ENCODE results near the gene EID2B. TPM values are rescaled to one million over a fixed set of nuclear protein-coding genes. Genes with fewer than 3 reads are reported as not detected.

The EID2B gene
- total and polyA plus RNA-seq, 3 donors from 2014 or later: 6.6 to 12.2 (median 9.2) TPM

- H3K9me3 ChIP-seq: no peaks in the 10 kb centered on the region
- no peak for TF ChIP-seq POLR2A (IDR thresholded peaks at IDR 0.05)
- no peak for TF ChIP-seq CTCF (IDR thresholded peaks at IDR 0.05)
- no peaks in the 10 kb centered on the region for H3K36me3 ChIP-seq (ENCODE audit: low read depth, missing control alignments)
- no peak for DNase-seq
- WGBS, 2 donors: 19 to 28% methylated on average over 14 of the region's 14 CpGs
- H3K27me3 ChIP-seq: no peaks in the 10 kb centered on the region
- intact Hi-C loops (cut with DNase I; ENCODE audit: low total_unique reads): loop anchor here (10.0 kb wide), 1 partner anchor 107 kb away; no protein-coding TSS in a partner anchor
- H3K4me1 ChIP-seq: peaks cover 12% of the 10 kb centered on the region
- peak overlapping the region; percentile 89 to 92 for H3K27ac ChIP-seq
- H3K4me3 ChIP-seq: peak overlapping the region; percentile 84 to 96
Measured at GRCh38 chr19:39531834-39532232, 819 bp downstream of the EID2B start.

- TF ChIP-seq CTCF (IDR thresholded peaks at IDR 0.05) (no peak), POLR2A (IDR thresholded peaks at IDR 0.05) (no peak)
- H3K27ac ChIP-seq: no peak overlapping the region
- H3K27me3 ChIP-seq: no peaks in the 10 kb centered on the region
- WGBS, 2 donors: 80 to 83% methylated on average over 3 of the region's 3 CpGs
- no peak overlapping the region for H3K4me3 ChIP-seq
- no peaks in the 10 kb centered on the region for H3K9me3 ChIP-seq
- H3K36me3 ChIP-seq (ENCODE audit: low read depth, missing control alignments): no peaks in the 10 kb centered on the region
- intact Hi-C loops (cut with DNase I; ENCODE audit: low total_unique reads): no loop called here
- no peaks in the 10 kb centered on the region for H3K4me1 ChIP-seq
- DNase-seq: no peak
Measured at GRCh38 chr19:39525205-39525604, 7.4 kb downstream of the EID2B start.

GRCh38 chr19:39524495-39524894 lies 8.2 kb downstream of the EID2B start:
- no peaks in the 10 kb centered on the region for H3K36me3 ChIP-seq (ENCODE audit: low read depth, missing control alignments)
- H3K9me3 ChIP-seq: no peaks in the 10 kb centered on the region
- WGBS, 2 donors: 89 to 92% methylated on average over 6 to 8 of the region's 8 CpGs
- intact Hi-C loops (cut with DNase I; ENCODE audit: low total_unique reads): no loop called here
- no peaks in the 10 kb centered on the region for H3K27me3 ChIP-seq
- DNase-seq: no peak
- H3K27ac ChIP-seq: no peak overlapping the region
- no peak overlapping the region for H3K4me3 ChIP-seq
- no peak for TF ChIP-seq CTCF (IDR thresholded peaks at IDR 0.05)
- no peak for TF ChIP-seq POLR2A (IDR thresholded peaks at IDR 0.05)
- no peaks in the 10 kb centered on the region for H3K4me1 ChIP-seq

- Histone ChIP-seq H3K27me3 (no peaks in the 10 kb centered on the region), H3K36me3 (ENCODE audit: low read depth, missing control alignments) (no peaks in the 10 kb centered on the region), H3K27ac (no peak overlapping the region), H3K4me3 (no peak overlapping the region), H3K9me3 (no peaks in the 10 kb centered on the region), H3K4me1 (no peaks in the 10 kb centered on the region)
- WGBS, 2 donors: 89 to 91% methylated on average over 8 of the region's 8 CpGs
- DNase-seq: no peak
- TF ChIP-seq POLR2A (IDR thresholded peaks at IDR 0.05): no peak
- TF ChIP-seq CTCF (IDR thresholded peaks at IDR 0.05): no peak
- intact Hi-C loops (cut with DNase I; ENCODE audit: low total_unique reads): no loop called here
Measured at GRCh38 chr19:39520541-39521484, 11.8 kb downstream of the EID2B start.

Data from testis (tissue), 3 donors.